SHP77 treated with DMSO at 0.1 percent for 48 hours (cell line): Measurements from ENCODE around the gene GYPB.
"Not testable (repeated sequence)": the region's sequence is repeated elsewhere in the genome, so short reads cannot be mapped to it uniquely, and the experiment has no call there.

Experiments used
- DNase-seq: peaks from one replicate; lab custom pipeline; 2025; lab: John Stamatoyannopoulos, UW

Gene GYPB

GRCh38 chr4:144019277-144019676 is at the start of gene GYPB:
Gene GYPB (minus strand): TSS chr4:144019380. CDS start chr4:144019287, 93 bp downstream.
- not testable (repeated sequence) for DNase-seq

GRCh38 chr4:144061556-144061955 is 42.4 kb upstream of the GYPB start:
- not testable (repeated sequence) for DNase-seq

- DNase-seq = not testable (repeated sequence)
Measured at GRCh38 chr4:144060234-144060859, 41.2 kb upstream of the GYPB start.

- no peak for DNase-seq
Measured at GRCh38 chr4:144056800-144057199, 37.6 kb upstream of the GYPB start.

GRCh38 chr4:144055336-144055735 is 36.2 kb upstream of the GYPB start:
- DNase-seq = not testable (repeated sequence)

GRCh38 chr4:144051494-144051893 is 32.3 kb upstream of the GYPB start:
- DNase-seq = not testable (repeated sequence)

- not testable (repeated sequence) for DNase-seq
Measured at GRCh38 chr4:144050631-144051030, 31.5 kb upstream of the GYPB start.

- not testable (repeated sequence) for DNase-seq
Measured at GRCh38 chr4:144049495-144050424, 30.6 kb upstream of the GYPB start.

GRCh38 chr4:144044936-144045335 is 25.8 kb upstream of the GYPB start:
- DNase-seq = not testable (repeated sequence)

- DNase-seq = not testable (repeated sequence)
Measured at GRCh38 chr4:144032580-144032979, 13.4 kb upstream of the GYPB start.

GRCh38 chr4:144031875-144032274 is 12.7 kb upstream of the GYPB start:
- not testable (repeated sequence) for DNase-seq

- DNase-seq = not testable (repeated sequence)
Measured at GRCh38 chr4:144031369-144031768, 12.2 kb upstream of the GYPB start.

GRCh38 chr4:144030708-144031107 is 11.5 kb upstream of the GYPB start:
- not testable (repeated sequence) for DNase-seq

GRCh38 chr4:144026682-144027081 is 7.5 kb upstream of the GYPB start:
- not testable (repeated sequence) for DNase-seq

- not testable (repeated sequence) for DNase-seq
Measured at GRCh38 chr4:144024399-144025053, 5.3 kb upstream of the GYPB start.

GRCh38 chr4:144022772-144023400 is 3.7 kb upstream of the GYPB start:
- DNase-seq = not testable (repeated sequence)

GRCh38 chr4:144021336-144021990 is 2.3 kb upstream of the GYPB start:
- not testable (repeated sequence) for DNase-seq

GRCh38 chr4:144018223-144019000 is 768 bp downstream of the GYPB start:
- DNase-seq = not testable (repeated sequence)

GRCh38 chr4:144017271-144017670 is 1.9 kb downstream of the GYPB start:
- not testable (repeated sequence) for DNase-seq

GRCh38 chr4:144016057-144016605 is 3.0 kb downstream of the GYPB start:
- DNase-seq = not testable (repeated sequence)
